ENCODE data around the gene PGM2.
A peak's percentile ranks its signal among the peaks of the same experiment; 100 is the strongest.
"Not testable (repeated sequence)": the region's sequence is repeated elsewhere in the genome, so short reads cannot be mapped to it uniquely, and the experiment has no call there.

The PGM2 gene

GRCh38 chr4:37826295-37827029 is at the start of gene PGM2:
Gene PGM2, plus strand, starts transcription at chr4:37826686. Its CDS starts 47 bp downstream, at chr4:37826733.
- DNase-seq (ENCODE audit: low read depth in 3 of 3): peak; percentile 72 to 87 (median 79)

- DNase-seq (ENCODE audit: low read depth in 3 of 3): no peak
Measured at GRCh38 chr4:37779896-37780295, 46.6 kb upstream of the PGM2 start.

- DNase-seq (ENCODE audit: low read depth in 3 of 3): no peak
Measured at GRCh38 chr4:37780444-37781130, 45.9 kb upstream of the PGM2 start.

- DNase-seq (ENCODE audit: low read depth in 3 of 3): no peak
Measured at GRCh38 chr4:37781131-37781455, 45.4 kb upstream of the PGM2 start.

- not testable (repeated sequence) for DNase-seq (ENCODE audit: low read depth in 3 of 3)
Measured at GRCh38 chr4:37786267-37786666, 40.2 kb upstream of the PGM2 start.

GRCh38 chr4:37787883-37788460 is 38.5 kb upstream of the PGM2 start:
- not testable (repeated sequence) for DNase-seq (ENCODE audit: low read depth in 3 of 3)

- no peak for DNase-seq (ENCODE audit: low read depth in 3 of 3)
Measured at GRCh38 chr4:37788819-37789218, 37.7 kb upstream of the PGM2 start.

- DNase-seq (ENCODE audit: low read depth in 3 of 3): no peak
Measured at GRCh38 chr4:37792241-37792640, 34.2 kb upstream of the PGM2 start.

- DNase-seq (ENCODE audit: low read depth in 3 of 3): no peak
Measured at GRCh38 chr4:37793562-37793961, 32.9 kb upstream of the PGM2 start.

- DNase-seq (ENCODE audit: low read depth in 3 of 3): no peak
Measured at GRCh38 chr4:37794056-37794455, 32.4 kb upstream of the PGM2 start.

- DNase-seq (ENCODE audit: low read depth in 3 of 3): no peak
Measured at GRCh38 chr4:37795581-37796195, 30.8 kb upstream of the PGM2 start.

GRCh38 chr4:37797374-37797773 is 29.1 kb upstream of the PGM2 start:
- no peak for DNase-seq (ENCODE audit: low read depth in 3 of 3)

GRCh38 chr4:37797923-37798322 is 28.6 kb upstream of the PGM2 start:
- no peak for DNase-seq (ENCODE audit: low read depth in 3 of 3)

- DNase-seq (ENCODE audit: low read depth in 3 of 3): no peak
Measured at GRCh38 chr4:37798616-37799015, 27.9 kb upstream of the PGM2 start.

GRCh38 chr4:37799941-37800554 is 26.4 kb upstream of the PGM2 start:
- DNase-seq (ENCODE audit: low read depth in 3 of 3): no peak

- no peak for DNase-seq (ENCODE audit: low read depth in 3 of 3)
Measured at GRCh38 chr4:37802068-37802666, 24.3 kb upstream of the PGM2 start.

GRCh38 chr4:37803348-37803973 is 23.0 kb upstream of the PGM2 start:
- DNase-seq (ENCODE audit: low read depth in 3 of 3): no peak

- DNase-seq (ENCODE audit: low read depth in 3 of 3): no peak
Measured at GRCh38 chr4:37805091-37805490, 21.4 kb upstream of the PGM2 start.

GRCh38 chr4:37812713-37813112 is 13.8 kb upstream of the PGM2 start:
- no peak for DNase-seq (ENCODE audit: low read depth in 3 of 3)

GRCh38 chr4:37815591-37815990 is 10.9 kb upstream of the PGM2 start:
- no peak for DNase-seq (ENCODE audit: low read depth in 3 of 3)

GRCh38 chr4:37816006-37816405 is 10.5 kb upstream of the PGM2 start:
- DNase-seq (ENCODE audit: low read depth in 3 of 3): no peak
